GM12878 (cell line): ENCODE measurements around the gene TRIM69. TPM values are rescaled to one million over a fixed set of nuclear protein-coding genes. Genes with fewer than 3 reads are reported as not detected.

Experiments
- BMI1 ChIP-seq: fragments of 450-650 bp; IDR thresholded peaks from 2 replicates; pipeline ENCODE4 v1.6.1; 2016; ENCODE audit warnings: mild to moderate bottlenecking, moderate library complexity, borderline replicate concordance
- BRCA1 ChIP-seq: IDR thresholded peaks from 2 replicates; pipeline ENCODE4 v1.6.1; 2011; ENCODE audit warnings: low read depth, low read length, improper control_type of control experiment
- CEBPB ChIP-seq, 2 experiments: fragments of 150-350 bp in 1 of 2; IDR thresholded peaks; 2 replicates each; pipeline ENCODE4 v1.6.1; 2012 to 2014; ENCODE audit warnings: low read depth in 2 of 2, low read length in 2 of 2, borderline replicate concordance in 1 of 2, inconsistent platforms in 1 of 2
- EP300 ChIP-seq, 2 experiments: fragments of 150-350 bp in 1 of 2; IDR thresholded peaks; 2 replicates each; pipeline ENCODE4 v1.6.1; 2011 to 2012; ENCODE audit warnings: low read depth in 2 of 2, low read length in 2 of 2, borderline replicate concordance in 1 of 2, improper control_type of control experiment in 1 of 2, inconsistent platforms in 1 of 2; ENCODE audit not compliant: control insufficient read depth in 1 of 2
- MTA3 ChIP-seq: IDR thresholded peaks from 2 replicates; pipeline ENCODE4 v1.6.1; 2012; ENCODE audit warnings: low read length, inconsistent platforms, borderline replicate concordance
- NR2C2 ChIP-seq: IDR thresholded peaks from 2 replicates; pipeline ENCODE4 v1.6.1; 2011; ENCODE audit warnings: borderline replicate concordance, low read depth; ENCODE audit not compliant: control insufficient read depth, insufficient read length
- NRF1 ChIP-seq: conservative IDR thresholded peaks from 2 replicates; pipeline ENCODE4 v1.6.1; 2011; ENCODE audit warnings: mild to moderate bottlenecking, low read depth, low read length, improper control_type of control experiment
- POU2F2 ChIP-seq: IDR thresholded peaks from 3 replicates; pipeline ENCODE4 v1.6.1; 2011; ENCODE audit warnings: low read depth, mild to moderate bottlenecking, low read length, borderline replicate concordance
- RAD21 ChIP-seq: IDR thresholded peaks from 2 replicates; pipeline ENCODE4 v1.6.1; 2011; ENCODE audit warnings: mild to moderate bottlenecking, low read depth, low read length, moderate library complexity; ENCODE audit not compliant: insufficient read depth
- SRF ChIP-seq, 2 experiments: IDR thresholded peaks; 2 replicates each; pipeline ENCODE4 v1.6.1; 2011; ENCODE audit warnings: low read depth in 2 of 2, low read length in 2 of 2, mild to moderate bottlenecking in 1 of 2, moderate library complexity in 1 of 2
- YY1 ChIP-seq: IDR thresholded peaks from 2 replicates; pipeline ENCODE4 v1.6.1; 2011; ENCODE audit warnings: low read depth, mild to moderate bottlenecking, low read length
- ZZZ3 ChIP-seq: IDR thresholded peaks from 2 replicates; pipeline ENCODE4 v1.6.1; 2011; ENCODE audit warnings: low read depth; ENCODE audit not compliant: control insufficient read depth, insufficient read length
- polyA plus RNA-seq, 11 experiments: library from polyadenylated mRNA; depleted of rRNA in 4 of 11; unstranded in 6 of 11; stranded (reverse) in 5 of 11; fragments of >200 nt; fragmentation: Nextera tagmentation in 4 of 11; fragmentation: Illumina TruSeq in 1 of 11; extraction: Ambion mirVana in 4 of 11; extraction: Trizol in 1 of 11; gene quantifications; 1 replicate in 1 of 11; 2 replicates in 10 of 11; pipeline versions ENCODE4 v1.2.1 to v1.2.3, GENCODE V29; 2011 to 2016; ENCODE audit warnings: inconsistent platforms in 2 of 11, missing spikeins in 2 of 11, low read depth in 1 of 11
- total RNA-seq, 4 experiments: library from RNA; depleted of rRNA in 3 of 4; stranded (reverse); fragments of >200 nt in 3 of 4; fragmentation: Illumina TruSeq in 1 of 4; extraction: Trizol in 1 of 4; gene quantifications; 2 replicates each; pipeline versions ENCODE4 v1.2.1 to v1.2.3, GENCODE V29; 2013 to 2021
- TF ChIP-seq, protein P1 (sequence below): IDR thresholded peaks from 2 replicates; pipeline ENCODE4 v1.6.1; 2011; ENCODE audit warnings: borderline replicate concordance, low read depth, mild to moderate bottlenecking, moderate library complexity, low read length; ENCODE audit not compliant: insufficient read depth, poor library complexity, severe bottlenecking
- TF ChIP-seq, protein P2 (sequence below): fragments of 450-650 bp; formaldehyde crosslinking; IDR thresholded peaks from 2 replicates; pipeline ENCODE4 v1.4.0; 2020; ENCODE audit warnings: mild to moderate bottlenecking, moderate library complexity
- TF ChIP-seq, protein P3 (sequence below), 3 experiments: IDR thresholded peaks in 2 of 3; conservative IDR thresholded peaks in 1 of 3; 2 replicates each; pipeline ENCODE4 v1.5.1; 2011; ENCODE audit warnings: low read depth in 3 of 3, low read length in 3 of 3, mild to moderate bottlenecking in 3 of 3, control low read depth in 2 of 3, moderate library complexity in 2 of 3, inconsistent platforms in 1 of 3, mixed read lengths in 1 of 3; ENCODE audit not compliant: control insufficient read depth in 2 of 3, insufficient read depth in 1 of 3; ENCODE audit errors: extremely low read depth in 1 of 3
- TF ChIP-seq, protein P4 (sequence below): fragments of 450-650 bp; formaldehyde crosslinking; IDR thresholded peaks from 2 replicates; pipeline ENCODE4 v1.5.0; 2022; ENCODE audit warnings: mild to moderate bottlenecking, missing genetic modification characterization

Gene TRIM69
- total and polyA plus RNA-seq, 10 of the 15 experiments (the other 5 are each of a cell fraction or from before 2014, with no cell fraction given) = 11.2 to 52.7 (median 37.8) TPM

DNA sequence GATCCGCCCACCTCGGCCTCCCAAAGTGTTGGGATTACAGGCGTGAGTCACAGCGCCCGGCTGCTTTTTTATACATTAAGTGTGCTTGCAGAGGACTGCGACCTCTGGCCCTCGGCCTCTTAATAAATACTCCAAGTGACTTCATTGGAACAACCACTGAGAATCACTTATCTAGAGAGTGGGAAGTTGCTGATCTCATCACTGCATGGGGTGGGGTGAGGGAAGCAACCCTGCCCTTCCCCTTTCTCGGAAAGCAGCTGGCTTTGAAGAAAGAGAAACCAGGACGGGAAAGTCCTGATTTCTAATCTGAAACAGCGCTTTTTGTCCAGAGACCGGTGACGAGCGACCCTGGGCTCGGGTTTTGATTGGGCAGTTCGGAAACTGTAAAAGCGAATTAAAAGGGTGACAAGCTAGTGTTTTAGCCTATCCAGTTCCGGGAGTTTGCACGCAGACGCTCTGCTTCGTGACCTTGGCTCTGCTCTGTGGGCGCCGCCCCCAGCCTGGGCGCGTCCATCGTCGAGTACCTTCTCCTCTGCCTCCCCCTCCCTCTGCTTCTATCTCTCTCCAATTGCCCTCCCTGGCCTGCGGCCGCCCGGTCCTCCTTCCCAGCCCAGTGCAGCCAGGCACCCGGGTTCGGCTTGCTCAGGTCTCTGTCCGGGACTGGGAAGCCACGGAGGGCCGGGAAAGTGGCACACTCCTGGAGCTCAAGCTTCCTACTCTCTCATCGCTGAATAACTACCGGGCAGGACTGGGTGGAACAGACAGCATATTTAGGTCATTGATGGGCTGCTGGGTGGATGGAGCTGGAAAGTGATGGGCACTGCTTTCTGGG lies 7.5 kb upstream of the TRIM69 start (continued):
- TF ChIP-seq, protein P1, sequence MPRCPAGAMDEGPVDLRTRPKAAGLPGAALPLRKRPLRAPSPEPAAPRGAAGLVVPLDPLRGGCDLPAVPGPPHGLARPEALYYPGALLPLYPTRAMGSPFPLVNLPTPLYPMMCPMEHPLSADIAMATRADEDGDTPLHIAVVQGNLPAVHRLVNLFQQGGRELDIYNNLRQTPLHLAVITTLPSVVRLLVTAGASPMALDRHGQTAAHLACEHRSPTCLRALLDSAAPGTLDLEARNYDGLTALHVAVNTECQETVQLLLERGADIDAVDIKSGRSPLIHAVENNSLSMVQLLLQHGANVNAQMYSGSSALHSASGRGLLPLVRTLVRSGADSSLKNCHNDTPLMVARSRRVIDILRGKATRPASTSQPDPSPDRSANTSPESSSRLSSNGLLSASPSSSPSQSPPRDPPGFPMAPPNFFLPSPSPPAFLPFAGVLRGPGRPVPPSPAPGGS = no peak
- TF ChIP-seq NRF1 (no peak), CEBPB (IDR thresholded peaks at IDR 0.05; ENCODE audit: borderline replicate concordance in 1 of 2, low read depth in 2 of 2, low read length in 2 of 2) (peak; percentile 81 to 86; a peak in 2 of 4 replicates), POU2F2 (peak; percentile 66; the same call in 1 of the 3 replicates), MTA3 (no peak; the same call in 1 of the 2 replicates), BMI1 (peak; percentile 43; the same call in 1 of the 2 replicates), ZZZ3 (no peak), YY1 (peak; percentile 59), BRCA1 (no peak), RAD21 (peak; percentile 26; the same call in 1 of the 2 replicates), EP300 (IDR thresholded peaks at IDR 0.05; ENCODE audit: borderline replicate concordance in 1 of 2, control insufficient read depth in 1 of 2, low read depth in 2 of 2, low read length in 2 of 2) (peak; percentile 35 to 82; a peak in 3 of 4 replicates), NR2C2 (no peak), SRF (IDR thresholded peaks at IDR 0.05; ENCODE audit: low read depth in 2 of 2, low read length in 2 of 2) (no peak)
- TF ChIP-seq, protein P2, sequence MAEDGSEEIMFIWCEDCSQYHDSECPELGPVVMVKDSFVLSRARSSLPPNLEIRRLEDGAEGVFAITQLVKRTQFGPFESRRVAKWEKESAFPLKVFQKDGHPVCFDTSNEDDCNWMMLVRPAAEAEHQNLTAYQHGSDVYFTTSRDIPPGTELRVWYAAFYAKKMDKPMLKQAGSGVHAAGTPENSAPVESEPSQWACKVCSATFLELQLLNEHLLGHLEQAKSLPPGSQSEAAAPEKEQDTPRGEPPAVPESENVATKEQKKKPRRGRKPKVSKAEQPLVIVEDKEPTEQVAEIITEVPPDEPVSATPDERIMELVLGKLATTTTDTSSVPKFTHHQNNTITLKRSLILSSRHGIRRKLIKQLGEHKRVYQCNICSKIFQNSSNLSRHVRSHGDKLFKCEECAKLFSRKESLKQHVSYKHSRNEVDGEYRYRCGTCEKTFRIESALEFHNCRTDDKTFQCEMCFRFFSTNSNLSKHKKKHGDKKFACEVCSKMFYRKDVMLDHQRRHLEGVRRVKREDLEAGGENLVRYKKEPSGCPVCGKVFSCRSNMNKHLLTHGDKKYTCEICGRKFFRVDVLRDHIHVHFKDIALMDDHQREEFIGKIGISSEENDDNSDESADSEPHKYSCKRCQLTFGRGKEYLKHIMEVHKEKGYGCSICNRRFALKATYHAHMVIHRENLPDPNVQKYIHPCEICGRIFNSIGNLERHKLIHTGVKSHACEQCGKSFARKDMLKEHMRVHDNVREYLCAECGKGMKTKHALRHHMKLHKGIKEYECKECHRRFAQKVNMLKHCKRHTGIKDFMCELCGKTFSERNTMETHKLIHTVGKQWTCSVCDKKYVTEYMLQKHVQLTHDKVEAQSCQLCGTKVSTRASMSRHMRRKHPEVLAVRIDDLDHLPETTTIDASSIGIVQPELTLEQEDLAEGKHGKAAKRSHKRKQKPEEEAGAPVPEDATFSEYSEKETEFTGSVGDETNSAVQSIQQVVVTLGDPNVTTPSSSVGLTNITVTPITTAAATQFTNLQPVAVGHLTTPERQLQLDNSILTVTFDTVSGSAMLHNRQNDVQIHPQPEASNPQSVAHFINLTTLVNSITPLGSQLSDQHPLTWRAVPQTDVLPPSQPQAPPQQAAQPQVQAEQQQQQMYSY = no peak
- TF ChIP-seq, protein P3, sequence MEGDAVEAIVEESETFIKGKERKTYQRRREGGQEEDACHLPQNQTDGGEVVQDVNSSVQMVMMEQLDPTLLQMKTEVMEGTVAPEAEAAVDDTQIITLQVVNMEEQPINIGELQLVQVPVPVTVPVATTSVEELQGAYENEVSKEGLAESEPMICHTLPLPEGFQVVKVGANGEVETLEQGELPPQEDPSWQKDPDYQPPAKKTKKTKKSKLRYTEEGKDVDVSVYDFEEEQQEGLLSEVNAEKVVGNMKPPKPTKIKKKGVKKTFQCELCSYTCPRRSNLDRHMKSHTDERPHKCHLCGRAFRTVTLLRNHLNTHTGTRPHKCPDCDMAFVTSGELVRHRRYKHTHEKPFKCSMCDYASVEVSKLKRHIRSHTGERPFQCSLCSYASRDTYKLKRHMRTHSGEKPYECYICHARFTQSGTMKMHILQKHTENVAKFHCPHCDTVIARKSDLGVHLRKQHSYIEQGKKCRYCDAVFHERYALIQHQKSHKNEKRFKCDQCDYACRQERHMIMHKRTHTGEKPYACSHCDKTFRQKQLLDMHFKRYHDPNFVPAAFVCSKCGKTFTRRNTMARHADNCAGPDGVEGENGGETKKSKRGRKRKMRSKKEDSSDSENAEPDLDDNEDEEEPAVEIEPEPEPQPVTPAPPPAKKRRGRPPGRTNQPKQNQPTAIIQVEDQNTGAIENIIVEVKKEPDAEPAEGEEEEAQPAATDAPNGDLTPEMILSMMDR (IDR thresholded peaks at IDR 0.05 in 2 of 3, conservative IDR thresholded peaks at IDR 0.05 in 1 of 3; ENCODE audit: control insufficient read depth in 2 of 3, extremely low read depth in 1 of 3, insufficient read depth in 1 of 3, low read depth in 3 of 3, low read length in 3 of 3) = no peak
- TF ChIP-seq, protein P4, sequence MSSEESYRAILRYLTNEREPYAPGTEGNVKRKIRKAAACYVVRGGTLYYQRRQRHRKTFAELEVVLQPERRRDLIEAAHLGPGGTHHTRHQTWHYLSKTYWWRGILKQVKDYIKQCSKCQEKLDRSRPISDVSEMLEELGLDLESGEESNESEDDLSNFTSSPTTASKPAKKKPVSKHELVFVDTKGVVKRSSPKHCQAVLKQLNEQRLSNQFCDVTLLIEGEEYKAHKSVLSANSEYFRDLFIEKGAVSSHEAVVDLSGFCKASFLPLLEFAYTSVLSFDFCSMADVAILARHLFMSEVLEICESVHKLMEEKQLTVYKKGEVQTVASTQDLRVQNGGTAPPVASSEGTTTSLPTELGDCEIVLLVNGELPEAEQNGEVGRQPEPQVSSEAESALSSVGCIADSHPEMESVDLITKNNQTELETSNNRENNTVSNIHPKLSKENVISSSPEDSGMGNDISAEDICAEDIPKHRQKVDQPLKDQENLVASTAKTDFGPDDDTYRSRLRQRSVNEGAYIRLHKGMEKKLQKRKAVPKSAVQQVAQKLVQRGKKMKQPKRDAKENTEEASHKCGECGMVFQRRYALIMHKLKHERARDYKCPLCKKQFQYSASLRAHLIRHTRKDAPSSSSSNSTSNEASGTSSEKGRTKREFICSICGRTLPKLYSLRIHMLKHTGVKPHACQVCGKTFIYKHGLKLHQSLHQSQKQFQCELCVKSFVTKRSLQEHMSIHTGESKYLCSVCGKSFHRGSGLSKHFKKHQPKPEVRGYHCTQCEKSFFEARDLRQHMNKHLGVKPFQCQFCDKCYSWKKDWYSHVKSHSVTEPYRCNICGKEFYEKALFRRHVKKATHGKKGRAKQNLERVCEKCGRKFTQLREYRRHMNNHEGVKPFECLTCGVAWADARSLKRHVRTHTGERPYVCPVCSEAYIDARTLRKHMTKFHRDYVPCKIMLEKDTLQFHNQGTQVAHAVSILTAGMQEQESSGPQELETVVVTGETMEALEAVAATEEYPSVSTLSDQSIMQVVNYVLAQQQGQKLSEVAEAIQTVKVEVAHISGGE (CRISPR knock-in tag) = no peak
